IMR-90 (cell line): ENCODE measurements around the gene CMSS1. TPM values are rescaled to one million over a fixed set of nuclear protein-coding genes. Genes with fewer than 3 reads are reported as not detected.

Experiments
- ATAC-seq: fragments of 200-7000 bp; cut with Tn5 transposase; 2 replicates; pipeline ENCODE4 v1.9.1; 2020; ENCODE audit warnings: low read depth, mild to moderate bottlenecking, moderate library complexity
- BruUV-seq: library from RNA; stranded (reverse); fragments of 400-500 nt; replicated peaks from 2 replicates; lab custom pipeline; 2021; lab: Mats Ljungman, UMichigan
- CTCF ChIA-PET: fragments of 300-600 bp; formaldehyde crosslinking; extraction: SDS; loops from one replicate; lab custom pipeline; 2021; ENCODE audit warnings: antibody characterized with exemption; lab: Yijun Ruan, JAX
- POLR2A ChIA-PET: fragments of 300-600 bp; sonication (Branson Sonifier 250); formaldehyde crosslinking; loops from one replicate; lab custom pipeline; 2022; ENCODE audit warnings: antibody characterized with exemption; ENCODE audit not compliant: unreplicated experiment; lab: Charles Lee
- DNase-seq: peaks from one replicate; pipeline ENCODE4 v3.0.0; 2013
- H2AFZ ChIP-seq: replicated peaks from 2 replicates; pipeline ENCODE3; 2013; ENCODE audit warnings: low read length, mild to moderate bottlenecking; ENCODE audit not compliant: poor library complexity
- H2AK5ac ChIP-seq: 2 replicates; pipeline ENCODE4 v1.6.1; 2013; ENCODE audit warnings: low read depth, low read length, inconsistent platforms
- H2AK9ac ChIP-seq: replicated peaks from 2 replicates; pipeline ENCODE3; 2013; ENCODE audit warnings: mild to moderate bottlenecking, low read depth, low read length, moderate library complexity; ENCODE audit not compliant: poor library complexity
- H2BK120ac ChIP-seq: 2 replicates; pipeline ENCODE4 v1.6.1; 2013; ENCODE audit warnings: low read depth, low read length, inconsistent platforms
- H2BK15ac ChIP-seq: 3 replicates; pipeline ENCODE4 v1.6.1; 2013; ENCODE audit warnings: low read depth, low read length, inconsistent platforms
- H2BK20ac ChIP-seq: 2 replicates; pipeline ENCODE4 v1.6.1; 2013; ENCODE audit warnings: low read depth, mild to moderate bottlenecking, inconsistent platforms, low read length, moderate library complexity
- H2BK5ac ChIP-seq: 2 replicates; pipeline ENCODE4 v1.6.1; 2013; ENCODE audit warnings: mild to moderate bottlenecking, low read depth, low read length, inconsistent platforms; ENCODE audit not compliant: poor library complexity, severe bottlenecking
- H3K14ac ChIP-seq: replicated peaks from 2 replicates; pipeline ENCODE4 v1.6.1; 2013; ENCODE audit warnings: low read depth, low read length, inconsistent platforms
- H3K18ac ChIP-seq: 2 replicates; pipeline ENCODE4 v1.6.1; 2013; ENCODE audit warnings: low read depth, low read length, control low read depth
- H3K23ac ChIP-seq: 2 replicates; pipeline ENCODE4 v1.6.1; 2013; ENCODE audit warnings: low read depth, low read length, inconsistent platforms
- H3K27ac ChIP-seq: 2 replicates; pipeline ENCODE4 v1.5.1; 2013; ENCODE audit warnings: mild to moderate bottlenecking, control low read depth, low read length; ENCODE audit not compliant: insufficient read depth
- H3K27me3 ChIP-seq: 2 replicates; pipeline ENCODE4 v1.6.1; 2013; ENCODE audit warnings: low read length; ENCODE audit not compliant: control insufficient read depth, insufficient read depth
- H3K36me3 ChIP-seq: 2 replicates; pipeline ENCODE4 v1.6.1; 2013; ENCODE audit warnings: low read length, mixed read lengths; ENCODE audit not compliant: control insufficient read depth, insufficient read depth
- H3K4ac ChIP-seq: 2 replicates; pipeline ENCODE4 v1.6.1; 2013; ENCODE audit warnings: low read depth, low read length, inconsistent platforms
- H3K4me1 ChIP-seq: 2 replicates; pipeline ENCODE4 v1.6.1; 2013; ENCODE audit warnings: low read length, mixed read lengths; ENCODE audit not compliant: control insufficient read depth, insufficient read depth
- H3K4me2 ChIP-seq: 2 replicates; pipeline ENCODE4 v1.6.1; 2013; ENCODE audit warnings: low read depth, mild to moderate bottlenecking, control low read depth, low read length, moderate library complexity
- H3K4me3 ChIP-seq: 2 replicates; pipeline ENCODE4 v1.5.1; 2013; ENCODE audit warnings: low read depth, mild to moderate bottlenecking, control low read depth, low read length, moderate library complexity; ENCODE audit not compliant: insufficient read depth
- H3K56ac ChIP-seq: 2 replicates; pipeline ENCODE4 v1.6.1; 2013; ENCODE audit warnings: low read length, inconsistent platforms; ENCODE audit not compliant: insufficient read depth; ENCODE audit errors: extremely low read depth
- H3K79me1 ChIP-seq, 2 experiments: 2 replicates each; pipeline ENCODE4 v1.6.1; 2013; ENCODE audit warnings: low read length in 2 of 2, inconsistent platforms in 1 of 2, low read depth in 1 of 2
- H3K9ac ChIP-seq: 2 replicates; pipeline ENCODE4 v1.6.1; 2013; ENCODE audit warnings: low read depth, low read length, control low read depth
- H3K9me1 ChIP-seq: 2 replicates; pipeline ENCODE4 v1.6.1; 2013; ENCODE audit warnings: low read length, inconsistent platforms; ENCODE audit not compliant: insufficient read depth
- H3K9me3 ChIP-seq: 2 replicates; pipeline ENCODE4 v1.6.1; 2013; ENCODE audit warnings: low read length; ENCODE audit not compliant: control insufficient read depth, insufficient read depth
- H4K20me1 ChIP-seq: 2 replicates; pipeline ENCODE4 v1.6.1; 2013; ENCODE audit warnings: low read length, inconsistent platforms; ENCODE audit not compliant: insufficient read depth
- H4K5ac ChIP-seq: 2 replicates; pipeline ENCODE4 v1.6.1; 2013; ENCODE audit warnings: mild to moderate bottlenecking, low read depth, low read length, control low read depth
- H4K8ac ChIP-seq, 2 experiments: 2 replicates each; pipeline ENCODE4 v1.6.1; 2013; ENCODE audit warnings: low read depth in 2 of 2, low read length in 2 of 2, control low read depth in 1 of 2, inconsistent platforms in 1 of 2
- H4K91ac ChIP-seq: 2 replicates; pipeline ENCODE4 v1.6.1; 2013; ENCODE audit warnings: low read depth, low read length, inconsistent platforms; ENCODE audit not compliant: insufficient read depth
- BHLHE40 ChIP-seq: fragments of 150-350 bp; IDR thresholded peaks from 2 replicates; pipeline ENCODE4 v1.6.1; 2016; ENCODE audit warnings: mild to moderate bottlenecking, low read depth, low read length
- CEBPB ChIP-seq: IDR thresholded peaks from 2 replicates; pipeline ENCODE4 v1.6.1; 2012; ENCODE audit warnings: low read depth, low read length, improper control_type of control experiment
- CHD1 ChIP-seq: IDR thresholded peaks from 2 replicates; pipeline ENCODE4 v1.6.1; 2012; ENCODE audit warnings: low read depth, low read length, improper control_type of control experiment
- CTCF ChIP-seq: conservative IDR thresholded peaks from 2 replicates; pipeline ENCODE4 v1.5.1; 2012; ENCODE audit warnings: mild to moderate bottlenecking, low read depth, low read length, improper control_type of control experiment
- ELK1 ChIP-seq: fragments of 150-350 bp; IDR thresholded peaks from 2 replicates; pipeline ENCODE4 v1.6.1; 2016; ENCODE audit warnings: low read depth, mild to moderate bottlenecking, low read length, moderate library complexity, borderline replicate concordance
- FOS ChIP-seq: fragments of 150-350 bp; IDR thresholded peaks from 2 replicates; pipeline ENCODE4 v1.6.1; 2016; ENCODE audit warnings: low read depth, low read length
- MAFK ChIP-seq: IDR thresholded peaks from 2 replicates; pipeline ENCODE4 v1.6.1; 2012; ENCODE audit warnings: low read depth, low read length, improper control_type of control experiment
- MAZ ChIP-seq: IDR thresholded peaks from 2 replicates; pipeline ENCODE4 v1.6.1; 2012; ENCODE audit warnings: low read depth, mild to moderate bottlenecking, low read length, improper control_type of control experiment, moderate library complexity, borderline replicate concordance
- MXI1 ChIP-seq: IDR thresholded peaks from 2 replicates; pipeline ENCODE4 v1.6.1; 2012; ENCODE audit warnings: low read depth, mild to moderate bottlenecking, low read length, moderate library complexity, borderline replicate concordance
- NFE2L2 ChIP-seq: fragments of 150-350 bp; IDR thresholded peaks from 2 replicates; pipeline ENCODE4 v1.6.1; 2016; ENCODE audit warnings: low read depth, mild to moderate bottlenecking, low read length
- POLR2A ChIP-seq: IDR thresholded peaks from 2 replicates; pipeline ENCODE4 v1.6.1; 2012; ENCODE audit warnings: mild to moderate bottlenecking, low read depth, low read length
- RAD21 ChIP-seq: IDR thresholded peaks from 2 replicates; pipeline ENCODE4 v1.6.1; 2012; ENCODE audit warnings: low read length, improper control_type of control experiment
- RCOR1 ChIP-seq: IDR thresholded peaks from 2 replicates; pipeline ENCODE4 v1.6.1; 2012; ENCODE audit warnings: mild to moderate bottlenecking, low read length, improper control_type of control experiment; ENCODE audit not compliant: insufficient replicate concordance
- RFX5 ChIP-seq: IDR thresholded peaks from 2 replicates; pipeline ENCODE4 v1.8.0; 2012; ENCODE audit warnings: low read depth, mild to moderate bottlenecking, low read length, moderate library complexity
- SMC3 ChIP-seq: fragments of 150-350 bp; IDR thresholded peaks from 2 replicates; pipeline ENCODE4 v1.6.1; 2016; ENCODE audit warnings: low read depth, mild to moderate bottlenecking, antibody characterized with exemption, low read length, moderate library complexity
- USF2 ChIP-seq: fragments of 150-350 bp; IDR thresholded peaks from 2 replicates; pipeline ENCODE4 v1.6.1; 2017; ENCODE audit warnings: mild to moderate bottlenecking, antibody characterized with exemption, low read length, low read depth
- WGBS, 2 experiments: methylation state at CpG; one replicate each; pipeline versions ENCODE4 v1.1.5 to v1.1.7; 2013; ENCODE audit warnings: missing lambda C conversion rate in 2 of 2; ENCODE audit not compliant: insufficient read length in 1 of 2; ENCODE audit errors: extremely low coverage in 2 of 2; 5-methylcytosine and 5-hydroxymethylcytosine counted together
- dilution Hi-C: fragments of 300-500 bp; cut with HindIII; formaldehyde crosslinking; loops from one replicate; pipeline ENCODE4 v1.14.3; 2018; ENCODE audit warnings: low sequenced_read_pairs; ENCODE audit not compliant: unreplicated experiment
- in situ Hi-C: fragments of 300-500 bp; cut with MboI; formaldehyde crosslinking; loops from 3 replicates; pipeline ENCODE4 v1.14.3; 2019; ENCODE audit warnings: low sequenced_read_pairs, inconsistent platforms, mixed read lengths
- intact Hi-C: fragments of 100-400 bp; cut with micrococcal nuclease; formaldehyde crosslinking; loops from 2 replicates; pipeline ENCODE4 v1.10.0; 2022
- polyA plus RNA-seq, 3 experiments: library from polyadenylated mRNA; depleted of rRNA; stranded (reverse); fragments of >200 nt; gene quantifications; 2 replicates each; pipeline ENCODE4 v1.2.3, GENCODE V29; 2012; ENCODE audit warnings: low replicate concordance in 1 of 3
- total RNA-seq: library from RNA; depleted of rRNA; stranded (reverse); fragments of >200 nt; gene quantifications from 2 replicates; pipeline ENCODE4 v1.2.3, GENCODE V29; 2012

The CMSS1 gene
- total and polyA plus RNA-seq, 2 of the 4 experiments (the other 2 are of a cell fraction) = 12.5 to 13.6 TPM

GRCh38 chr3:99883693-99884092 lies 66.0 kb downstream of the CMSS1 start:
- dilution Hi-C loops = no loop called here
- CTCF ChIA-PET = no interaction called here
- TF ChIP-seq RCOR1 (no peak), CTCF (no peak), MAZ (no peak), CEBPB (no peak), CHD1 (no peak), MXI1 (no peak), BHLHE40 (no peak), RAD21 (no peak), RFX5 (no peak), ELK1 (no peak), NFE2L2 (no peak), USF2 (no peak), SMC3 (no peak), MAFK (no peak), POLR2A (no peak), FOS (no peak)

More at GRCh38 chr3:99883693-99884092, 66.0 kb downstream of the CMSS1 start:
- Histone ChIP-seq H3K27me3 (no peaks in the 10 kb centered on the region), H3K27ac (no peak overlapping the region), H3K56ac (no peak overlapping the region), H2AFZ (no peak overlapping the region), H3K4ac (no peak overlapping the region), H2BK5ac (no peak overlapping the region), H3K79me1 (peaks cover 4 to 8% of the 10 kb centered on the region in 2 experiments; a peak in 2 of 4 replicates), H3K14ac (no peak overlapping the region), H2BK120ac (no peak overlapping the region), H4K20me1 (no peaks in the 10 kb centered on the region), H3K9me1 (no peaks in the 10 kb centered on the region), H3K4me1 (no peaks in the 10 kb centered on the region), H2AK5ac (no peak overlapping the region), H4K5ac (no peak overlapping the region), H3K4me2 (no peak overlapping the region), H3K23ac (no peak overlapping the region), H2BK15ac (no peak overlapping the region; the same call in 2 of the 3 replicates), H3K18ac (no peak overlapping the region), H3K4me3 (no peak overlapping the region), H3K9ac (no peak overlapping the region), H2BK20ac (no peak overlapping the region), H4K8ac (no peak overlapping the region), H3K9me3 (no peaks in the 10 kb centered on the region), H3K36me3 (no peaks in the 10 kb centered on the region), H4K91ac (no peak overlapping the region), H2AK9ac (no peak overlapping the region)
- ATAC-seq (no peak), DNase-seq (no peak)
- intact Hi-C loops (no loop called here), in situ Hi-C loops (no loop called here)
- BruUV-seq = no TSS peak
- no CpG with 5 or more reads among the region's 1 CpG for WGBS, 2 experiments
- POLR2A ChIA-PET = no interaction called here
